Endothelial cell of umbilical vein (primary cell): ENCODE data around the gene ZMIZ2. TPM values are rescaled to one million over a fixed set of nuclear protein-coding genes. Genes with fewer than 3 reads are reported as not detected.
A peak's percentile ranks its signal among the peaks of the same experiment; 100 is the strongest.

Experiments
- BruUV-seq: library from RNA; stranded (reverse); fragments of 400-500 nt; replicated peaks from 2 replicates; lab custom pipeline; 2021; lab: Mats Ljungman, UMichigan
- CTCF ChIA-PET: fragments of 300-600, 350-600 bp; sonication (Branson Sonifier 250); formaldehyde crosslinking; loops from one replicate; lab custom pipeline; 2021; ENCODE audit warnings: antibody characterized with exemption, inconsistent platforms; lab: Charles Lee
- POLR2A ChIA-PET: fragments of 300-600, 350-600 bp; sonication (Branson Sonifier 250); formaldehyde crosslinking; loops from one replicate; lab custom pipeline; 2021; ENCODE audit warnings: antibody characterized with exemption, inconsistent platforms; lab: Charles Lee
- DNase-seq: peaks from one replicate; pipeline ENCODE4 v3.0.0-alpha.2; 2011; ENCODE audit warnings: low read depth, low spot score
- FAIRE-seq: peaks from 2 replicates; lab custom pipeline; 2011; peaks lifted over from hg19 to GRCh38; lab: Jason Lieb, UNC
- H2AFZ ChIP-seq: 2 replicates; pipeline ENCODE4 v1.6.0; 2012; ENCODE audit warnings: low read depth, low read length, control low read depth, inconsistent platforms
- H3K27ac ChIP-seq: 2 replicates; pipeline ENCODE4 v1.5.1; 2011; ENCODE audit warnings: low read depth, mild to moderate bottlenecking, control low read depth, low read length, moderate library complexity; ENCODE audit not compliant: insufficient read depth
- H3K27me3 ChIP-seq, 2 experiments: 2 replicates each; pipeline versions ENCODE4 v1.6.0 to v1.6.1; 2011; ENCODE audit warnings: low read length in 2 of 2, mixed read lengths in 1 of 2; ENCODE audit not compliant: control insufficient read depth in 2 of 2, insufficient read depth in 2 of 2
- H3K36me3 ChIP-seq, 2 experiments: 2 replicates in 1 of 2; 3 replicates in 1 of 2; pipeline ENCODE4 v1.5.1; 2011; ENCODE audit warnings: low read length in 2 of 2, mild to moderate bottlenecking in 1 of 2, moderate library complexity in 1 of 2; ENCODE audit not compliant: control insufficient read depth in 2 of 2, insufficient read depth in 2 of 2; ENCODE audit errors: extremely low read depth in 1 of 2
- H3K4me1 ChIP-seq: 3 replicates; pipeline ENCODE4 v1.5.1; 2011; ENCODE audit warnings: mild to moderate bottlenecking, low read length; ENCODE audit not compliant: control insufficient read depth, insufficient read depth; ENCODE audit errors: extremely low read depth
- H3K4me2 ChIP-seq: 2 replicates; pipeline ENCODE4 v1.6.1; 2011; ENCODE audit warnings: low read length, control low read depth, mixed read lengths; ENCODE audit not compliant: insufficient read depth
- H3K4me3 ChIP-seq, 3 experiments: fragments of 200-600 bp in 1 of 3; sonication (generic), shearing (Covaris generic) in 1 of 3; replicated peaks in 1 of 3; 2 replicates each; pipeline ENCODE4 v1.5.1; 2011 to 2016; ENCODE audit warnings: control low read depth in 3 of 3, low read length in 3 of 3, mild to moderate bottlenecking in 2 of 3, inconsistent platforms in 1 of 3, low read depth in 1 of 3, moderate library complexity in 1 of 3; ENCODE audit not compliant: insufficient read depth in 1 of 3
- H3K79me2 ChIP-seq: 2 replicates; pipeline ENCODE4 v1.6.0; 2012; ENCODE audit warnings: low read length, inconsistent platforms; ENCODE audit not compliant: control insufficient read depth, insufficient read depth
- H3K9ac ChIP-seq: replicated peaks from 2 replicates; pipeline ENCODE3; 2011; ENCODE audit warnings: low read length, control low read depth; ENCODE audit not compliant: insufficient read depth; ENCODE audit errors: extremely low read depth
- H3K9me1 ChIP-seq: replicated peaks from 3 replicates; pipeline ENCODE4 v1.6.0; 2011; ENCODE audit warnings: mild to moderate bottlenecking, low read length; ENCODE audit not compliant: control insufficient read depth, insufficient read depth; ENCODE audit errors: extremely low read depth
- H3K9me3 ChIP-seq: replicated peaks from 2 replicates; pipeline ENCODE4 v1.5.1; 2012; ENCODE audit warnings: low read length, inconsistent platforms; ENCODE audit not compliant: control insufficient read depth, insufficient read depth
- H4K20me1 ChIP-seq: replicated peaks from 2 replicates; pipeline ENCODE3; 2011; ENCODE audit warnings: mild to moderate bottlenecking, low read length; ENCODE audit not compliant: control insufficient read depth, insufficient read depth; ENCODE audit errors: extremely low read depth
- CTCF ChIP-seq, 2 donors: IDR thresholded peaks; 1 replicate in 1 of 2; 2 replicates in 1 of 2; pipeline ENCODE4 v1.5.1; 2011; ENCODE audit warnings: low read length in 2 of 2, mild to moderate bottlenecking in 2 of 2, moderate library complexity in 2 of 2, control low read depth in 1 of 2, inconsistent platforms in 1 of 2, low read depth in 1 of 2; ENCODE audit not compliant: insufficient read depth in 1 of 2; ENCODE audit errors: extremely low read depth in 1 of 2
- EZH2 ChIP-seq: IDR thresholded peaks from 2 replicates; pipeline ENCODE4 v1.6.1; 2012; ENCODE audit warnings: borderline replicate concordance, low read depth, mild to moderate bottlenecking, moderate library complexity, low read length, inconsistent platforms; ENCODE audit not compliant: severe bottlenecking
- FOS ChIP-seq: IDR thresholded peaks from 2 replicates; pipeline ENCODE4 v1.6.1; 2011; ENCODE audit warnings: mild to moderate bottlenecking, low read length, moderate library complexity, borderline replicate concordance; ENCODE audit not compliant: insufficient read depth
- GATA2 ChIP-seq: IDR thresholded peaks from 2 replicates; pipeline ENCODE4 v1.7.0; 2011; ENCODE audit warnings: low read depth, mild to moderate bottlenecking, moderate library complexity, mixed read lengths, low read length; ENCODE audit not compliant: insufficient read length, insufficient read depth
- JUN ChIP-seq: IDR thresholded peaks from 2 replicates; pipeline ENCODE4 v1.6.1; 2011; ENCODE audit warnings: borderline replicate concordance, low read depth; ENCODE audit not compliant: insufficient read length, insufficient read depth
- MAX ChIP-seq: IDR thresholded peaks from 2 replicates; pipeline ENCODE4 v1.6.1; 2011; ENCODE audit not compliant: insufficient read depth, insufficient read length
- MYC ChIP-seq: IDR thresholded peaks from one replicate; pipeline ENCODE4 v1.6.1; 2011; ENCODE audit warnings: mild to moderate bottlenecking, low read depth, low read length
- POLR2A ChIP-seq: IDR thresholded peaks from 2 replicates; pipeline ENCODE4 v1.6.1; 2012; ENCODE audit warnings: low read depth, mild to moderate bottlenecking, control low read depth, low read length
- POLR2AphosphoS5 ChIP-seq: IDR thresholded peaks from 2 replicates; pipeline ENCODE4 v1.6.1; 2012; ENCODE audit warnings: low read depth, mild to moderate bottlenecking, control low read depth, low read length, moderate library complexity; ENCODE audit not compliant: insufficient read depth
- dilution Hi-C: fragments of 300-500 bp; cut with MboI; formaldehyde crosslinking; loops from one replicate; pipeline ENCODE4 v1.15.0; 2019; ENCODE audit warnings: low sequenced_read_pairs; ENCODE audit not compliant: extremely low pct_ligation_motif_present
- intact Hi-C: fragments of 100-400 bp; cut with micrococcal nuclease; formaldehyde crosslinking; loops from one replicate; pipeline ENCODE4 v1.10.0; 2022
- polyA plus RNA-seq, 4 experiments: library from polyadenylated mRNA; depleted of rRNA in 3 of 4; stranded (reverse) in 3 of 4; unstranded in 1 of 4; fragments of >200 nt; gene quantifications; 2 replicates each; pipeline versions ENCODE4 v1.2.1 to v1.2.3, GENCODE V29; 2011 to 2012; ENCODE audit warnings: missing spikeins in 1 of 4
- total RNA-seq: library from RNA; stranded (reverse); gene quantifications from 2 replicates; pipeline ENCODE4 v1.2.3, GENCODE V29; 2021

Gene ZMIZ2
- total and polyA plus RNA-seq, 2 donors (not counting 3 experiments of a cell fraction or from before 2014, with no cell fraction given): 30.6 to 87.5 TPM

- H3K36me3 ChIP-seq: peaks cover 5 to 28% of the 10 kb centered on the region in 2 experiments
- dilution Hi-C loops (no loop called here), intact Hi-C loops (no loop called here)
- no peak overlapping the region for H3K4me2 ChIP-seq
- H2AFZ ChIP-seq: no peak overlapping the region
- H3K4me3 ChIP-seq: no peak overlapping the region
- no peaks in the 10 kb centered on the region for H4K20me1 ChIP-seq
- H3K4me1 ChIP-seq: no peaks in the 10 kb centered on the region
- H3K79me2 ChIP-seq: no peaks in the 10 kb centered on the region
- POLR2A ChIA-PET: no interaction called here
- BruUV-seq: no TSS peak
- DNase-seq (no peak), FAIRE-seq (peak; percentile 12)
- H3K9ac ChIP-seq: no peak overlapping the region
- no peaks in the 10 kb centered on the region for H3K27me3 ChIP-seq
- CTCF ChIA-PET: no interaction called here
- no peak overlapping the region for H3K27ac ChIP-seq
- H3K9me3 ChIP-seq: no peaks in the 10 kb centered on the region
- H3K9me1 ChIP-seq: no peaks in the 10 kb centered on the region
- TF ChIP-seq JUN (no peak), EZH2 (no peak), MYC (no peak), POLR2AphosphoS5 (no peak), MAX (no peak), POLR2A (no peak), CTCF (IDR thresholded peaks at IDR 0.05; ENCODE audit: extremely low read depth in 1 of 2, insufficient read depth in 1 of 2, low read depth in 1 of 2, low read length in 2 of 2) (no peak), FOS (no peak), GATA2 (no peak)
Observed at GRCh38 chr7:44769776-44770294, 21.2 kb downstream of the ZMIZ2 start.
